ENCODE measurements around the gene NR6A1. TPM values are rescaled to one million over a fixed set of nuclear protein-coding genes. Genes with fewer than 3 reads are reported as not detected.
A peak's percentile ranks its signal among the peaks of the same experiment; 100 is the strongest.
"Not testable (repeated sequence)": the region's sequence is repeated elsewhere in the genome, so short reads cannot be mapped to it uniquely, and the experiment has no call there.

Gene NR6A1
- total and polyA plus RNA-seq, 11 donors = 0.65 to 5.7 (median 1.6) TPM

DNA sequence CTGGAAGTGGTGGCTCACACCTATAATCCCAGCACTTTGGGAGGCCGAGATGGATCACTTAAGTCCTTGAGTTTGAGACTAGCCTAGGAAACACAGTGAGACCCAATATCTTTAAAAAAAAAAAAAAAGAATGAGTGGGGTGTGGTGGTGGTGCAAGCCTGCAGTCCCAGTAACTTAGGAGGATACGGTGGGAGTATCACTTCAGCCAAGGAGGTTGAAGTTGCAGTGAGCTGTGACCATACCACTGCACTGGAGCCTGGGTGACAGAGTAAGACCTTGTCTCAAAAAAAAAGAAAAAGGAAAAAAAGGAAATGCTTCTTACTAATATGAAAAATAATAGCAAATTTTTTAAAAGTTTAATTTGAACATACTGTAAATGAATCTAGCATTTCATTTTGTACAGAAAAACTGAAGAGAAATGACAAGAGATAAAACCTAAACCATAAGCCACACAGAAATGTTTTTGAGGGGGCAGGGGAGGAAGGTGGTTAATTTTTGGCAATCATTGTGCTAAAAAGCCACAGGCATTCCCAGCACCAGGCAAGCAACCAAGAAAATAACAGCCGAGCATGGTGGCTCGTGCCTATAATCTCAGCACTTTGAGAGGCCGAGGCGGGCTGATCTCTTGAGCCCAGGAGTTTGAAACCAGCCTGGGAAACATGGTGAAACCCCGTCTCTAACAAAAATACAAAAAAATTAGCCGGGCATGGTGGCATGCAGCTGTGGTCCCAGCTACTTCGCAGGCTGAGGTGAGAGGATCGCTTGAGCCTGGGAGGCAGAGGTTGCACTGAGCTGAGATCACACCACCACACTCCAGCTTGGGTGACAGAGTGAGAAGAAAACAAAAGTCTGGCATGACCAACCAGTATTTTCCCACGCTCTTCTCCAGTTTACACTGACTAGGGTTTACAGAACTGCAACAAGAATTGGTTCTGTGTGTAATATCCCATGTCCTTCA lies 149.5 kb downstream of the NR6A1 start:
- no peak for ATAC-seq
- Histone ChIP-seq H3K9me3 (no peaks in the 10 kb centered on the region), H3K36me3 (no peaks in the 10 kb centered on the region), H3K4me1 (peaks cover 0 to 20% (median 4%) of the 10 kb centered on the region in 12 donors), H3K27me3 (no peaks in the 10 kb centered on the region), H3K27ac (no peak overlapping the region), H3K4me3 (no peak overlapping the region)
- TF ChIP-seq, protein P1, sequence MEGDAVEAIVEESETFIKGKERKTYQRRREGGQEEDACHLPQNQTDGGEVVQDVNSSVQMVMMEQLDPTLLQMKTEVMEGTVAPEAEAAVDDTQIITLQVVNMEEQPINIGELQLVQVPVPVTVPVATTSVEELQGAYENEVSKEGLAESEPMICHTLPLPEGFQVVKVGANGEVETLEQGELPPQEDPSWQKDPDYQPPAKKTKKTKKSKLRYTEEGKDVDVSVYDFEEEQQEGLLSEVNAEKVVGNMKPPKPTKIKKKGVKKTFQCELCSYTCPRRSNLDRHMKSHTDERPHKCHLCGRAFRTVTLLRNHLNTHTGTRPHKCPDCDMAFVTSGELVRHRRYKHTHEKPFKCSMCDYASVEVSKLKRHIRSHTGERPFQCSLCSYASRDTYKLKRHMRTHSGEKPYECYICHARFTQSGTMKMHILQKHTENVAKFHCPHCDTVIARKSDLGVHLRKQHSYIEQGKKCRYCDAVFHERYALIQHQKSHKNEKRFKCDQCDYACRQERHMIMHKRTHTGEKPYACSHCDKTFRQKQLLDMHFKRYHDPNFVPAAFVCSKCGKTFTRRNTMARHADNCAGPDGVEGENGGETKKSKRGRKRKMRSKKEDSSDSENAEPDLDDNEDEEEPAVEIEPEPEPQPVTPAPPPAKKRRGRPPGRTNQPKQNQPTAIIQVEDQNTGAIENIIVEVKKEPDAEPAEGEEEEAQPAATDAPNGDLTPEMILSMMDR (IDR thresholded peaks at IDR 0.05) = no peak
- no peak for TF ChIP-seq POLR2A (IDR thresholded peaks at IDR 0.05)
- intact Hi-C loops (cut with DNase I) = loop anchor here in 2 of 10 donors (5.0 to 10.0 kb wide), 2 partner anchors 36 to 233 kb away; partner anchors contain the start of gene WDR38 (in 1 of the 2)
- DNase-seq = no peak
- WGBS, 4 donors = 63 to 69% (median 67%) methylated on average over 11 of the region's 11 CpGs

DNA sequence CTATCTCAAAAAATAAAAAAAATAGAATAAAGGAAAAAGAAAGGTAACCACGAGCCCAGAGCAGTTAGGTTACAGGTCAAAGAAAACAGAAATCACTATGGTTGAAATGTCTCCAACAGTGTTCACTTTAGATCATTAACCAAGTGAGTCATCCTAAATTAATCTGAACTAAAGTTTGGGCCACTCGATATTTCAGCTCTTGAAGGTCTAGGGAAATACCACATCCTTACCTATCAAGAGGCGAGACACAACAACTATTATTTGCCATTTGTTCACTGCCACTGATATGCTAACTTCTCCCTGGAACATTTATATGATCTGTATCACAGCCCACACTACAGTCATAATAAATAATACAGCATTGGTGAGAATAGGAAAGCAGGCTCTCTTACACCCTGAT lies 152.6 kb downstream of the NR6A1 start:
- WGBS, 4 donors = 74 to 87% (median 82%) methylated on average over 3 of the region's 3 CpGs
- DNase-seq = no peak
- no peak for ATAC-seq
- no peaks in the 10 kb centered on the region for H3K9me3 ChIP-seq
- H3K27ac ChIP-seq = no peak overlapping the region
- H3K36me3 ChIP-seq = no peaks in the 10 kb centered on the region
- no peak overlapping the region for H3K4me3 ChIP-seq
- peaks cover 0 to 14% (median 4%) of the 10 kb centered on the region in 12 donors for H3K4me1 ChIP-seq
- intact Hi-C loops (cut with DNase I) = loop anchor here in 3 of 10 donors (2.0 to 10.0 kb wide), 3 partner anchors 64 to 94 kb away; no protein-coding TSS in a partner anchor
- TF ChIP-seq, protein P1 (IDR thresholded peaks at IDR 0.05) = no peak
- no peak for TF ChIP-seq POLR2A (IDR thresholded peaks at IDR 0.05)
- no peaks in the 10 kb centered on the region for H3K27me3 ChIP-seq

DNA sequence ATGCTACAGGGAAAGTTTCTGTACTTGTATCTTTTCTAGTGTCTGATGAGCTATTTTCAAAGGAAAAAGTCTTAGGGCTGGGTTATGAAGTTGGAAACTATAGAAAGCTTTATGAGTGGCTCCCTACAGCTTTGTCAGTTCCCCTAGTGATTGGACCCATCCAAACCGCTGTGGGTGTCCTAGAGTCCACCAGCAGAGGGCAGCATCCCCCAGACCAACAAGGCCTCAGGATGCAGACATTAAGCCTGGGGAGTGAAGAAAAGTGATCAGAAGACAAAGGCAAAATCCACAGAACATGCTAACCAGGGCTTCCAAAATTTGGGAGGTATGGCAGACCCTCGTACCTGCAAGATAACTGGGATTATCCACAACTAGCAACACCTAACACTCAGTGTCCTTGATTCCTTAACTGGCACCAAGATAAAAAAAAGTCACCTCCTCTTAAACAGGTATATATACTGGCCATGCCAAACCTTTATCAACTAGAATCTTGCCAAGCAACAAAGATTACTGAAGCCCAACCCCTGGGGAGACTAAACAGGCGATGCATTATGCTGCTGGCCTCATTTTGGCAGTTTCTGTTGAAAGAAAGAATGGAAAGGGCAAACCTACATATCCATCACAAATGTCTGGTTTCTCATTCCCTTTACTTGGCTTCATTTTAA lies 153.5 kb downstream of the NR6A1 start:
- DNase-seq (peak; percentile 59 to 80 (median 78)), ATAC-seq (peak; percentile 86 to 94 (median 92))
- Histone ChIP-seq H3K27ac (no peak overlapping the region), H3K9me3 (no peaks in the 10 kb centered on the region), H3K27me3 (no peaks in the 10 kb centered on the region), H3K4me1 (peaks cover 0 to 9% (median 1%) of the 10 kb centered on the region in 12 donors), H3K4me3 (no peak overlapping the region), H3K36me3 (no peaks in the 10 kb centered on the region)
- WGBS, 4 donors = 18 to 28% (median 21%) methylated on average over 3 of the region's 3 CpGs
- TF ChIP-seq POLR2A (IDR thresholded peaks at IDR 0.05) = no peak
- TF ChIP-seq, protein P1 (IDR thresholded peaks at IDR 0.05) = peak; percentile 80 to 94 (median 88)
- intact Hi-C loops (cut with DNase I) = loop anchor here (1.0 to 10.0 kb wide), 5 partner anchors 63 to 95 kb away; no protein-coding TSS in a partner anchor

DNA sequence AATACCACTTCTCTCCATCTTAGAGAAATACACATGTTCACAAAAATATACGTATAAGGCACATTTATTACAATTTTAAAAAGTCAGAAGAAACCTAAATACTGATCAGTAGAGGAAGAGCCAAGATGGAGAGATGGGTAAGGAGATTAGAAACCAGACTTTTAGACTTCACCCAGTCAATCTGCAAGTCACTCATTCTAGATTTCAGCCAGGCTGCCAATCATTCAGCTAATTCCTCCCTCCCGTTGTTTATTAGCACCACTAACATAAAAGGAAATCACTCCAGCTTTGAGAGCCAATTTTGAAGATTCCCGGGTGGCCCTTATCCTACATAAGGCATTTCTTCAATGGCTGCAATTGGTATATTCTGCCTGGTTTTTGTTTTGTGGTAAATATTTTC lies 154.2 kb downstream of the NR6A1 start:
- intact Hi-C loops (cut with DNase I) = loop anchor here in 8 of 10 donors (1.0 to 10.0 kb wide), 5 partner anchors 62 to 96 kb away; no protein-coding TSS in a partner anchor
- H3K4me3 ChIP-seq = no peak overlapping the region
- H3K9me3 ChIP-seq = no peaks in the 10 kb centered on the region
- TF ChIP-seq POLR2A (IDR thresholded peaks at IDR 0.05) = no peak
- TF ChIP-seq, protein P1 (IDR thresholded peaks at IDR 0.05) = no peak
- DNase-seq (no peak), ATAC-seq (no peak)
- no peak overlapping the region for H3K27ac ChIP-seq
- peaks cover 0 to 5% (median 0%) of the 10 kb centered on the region in 12 donors for H3K4me1 ChIP-seq
- H3K36me3 ChIP-seq = no peaks in the 10 kb centered on the region
- 69 to 75% (median 73%) methylated on average over 3 of the region's 3 CpGs for WGBS, 4 donors
- no peaks in the 10 kb centered on the region for H3K27me3 ChIP-seq

DNA sequence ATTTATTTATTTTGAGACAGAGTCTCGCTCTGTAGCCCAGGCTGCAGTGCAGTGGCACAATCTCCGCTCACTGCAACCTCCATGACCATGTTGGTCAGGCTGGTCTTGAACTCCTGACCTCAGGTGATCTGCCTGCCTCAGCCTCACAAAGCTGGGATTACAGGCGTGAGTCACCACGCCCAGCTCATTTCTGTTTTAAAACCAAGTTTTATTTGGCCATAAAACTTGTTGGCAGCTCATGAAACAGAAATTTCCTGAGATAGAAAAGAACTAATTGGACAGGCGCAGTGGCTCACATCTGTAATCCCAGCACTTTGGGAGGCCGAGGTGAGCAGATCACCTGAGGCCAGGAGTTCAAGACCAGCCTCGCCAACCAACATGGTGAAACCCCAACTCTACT lies 155.3 kb downstream of the NR6A1 start:
- WGBS, 4 donors = 90 to 95% (median 92%) methylated on average over 7 of the region's 7 CpGs
- intact Hi-C loops (cut with DNase I) = loop anchor here in 3 of 10 donors (2.0 to 10.0 kb wide), 4 partner anchors 61 to 97 kb away; no protein-coding TSS in a partner anchor
- H3K4me3 ChIP-seq, DNase-seq, H3K27ac ChIP-seq, H3K9me3 ChIP-seq, H3K36me3 ChIP-seq, ATAC-seq, H3K27me3 ChIP-seq, H3K4me1 ChIP-seq: not testable (repeated sequence)
